Diencephalon (tissue), 1 donor: ENCODE measurements around the gene CHRM4. TPM values are rescaled to one million over a fixed set of nuclear protein-coding genes. Genes with fewer than 3 reads are reported as not detected.

Experiments used
- small RNA-seq: library from RNA; depleted of rRNA; stranded (forward); fragments of <200 nt; gene quantifications from one replicate; pipeline ENCODE3, GENCODE V24; 2014
- total RNA-seq: library from RNA; depleted of rRNA; stranded (reverse); fragments of >200 nt; gene quantifications from one replicate; pipeline ENCODE4 v1.2.3, GENCODE V29; 2014

The CHRM4 gene
- 13.4 TPM for total RNA-seq

GRCh38 chr11:46391578-46392420 lies at the start of gene CHRM4:
CHRM4 (minus strand) TSS chr11:46391776; CDS start chr11:46386557, 5,219 bp downstream.

GRCh38 chr11:46381048-46381818 lies 10.3 kb downstream of the CHRM4 start, which contains the start of gene MDK:
MDK (plus strand) TSS chr11:46381669; CDS start chr11:46382058, 389 bp downstream.

GRCh38 chr11:46346886-46347636 lies 44.5 kb downstream of the CHRM4 start, which contains the start of gene DGKZ:
DGKZ (plus strand) TSS chr11:46347463; CDS start chr11:46347660, 197 bp downstream.

Small RNA genes lying within 50 kb of the gene (small RNA-seq; reads per million reads assigned to genes)
- 0.08 reads per million for gene MIR4688

Other genes starting within 250 kb of the CHRM4 start
- 2.5 TPM for gene CREB3L1, start 114.1 kb downstream of the CHRM4 start, total RNA-seq
- gene DGKZ, start 44.3 kb downstream of the CHRM4 start, total RNA-seq: 54.2 TPM
- 21.7 TPM for gene MDK, start 10.1 kb downstream of the CHRM4 start, total RNA-seq
- 32.3 TPM for gene AMBRA1, start 202.2 kb upstream of the CHRM4 start, total RNA-seq
- 9.0 TPM for gene HARBI1, start 225.5 kb upstream of the CHRM4 start, total RNA-seq
- 40.4 TPM for gene ATG13, start 225.8 kb upstream of the CHRM4 start, total RNA-seq